Chondrocyte (in vitro differentiated cells): ENCODE results near the gene CRYL1. TPM values are rescaled to one million over a fixed set of nuclear protein-coding genes. Genes with fewer than 3 reads are reported as not detected.

Source experiments
- DNase-seq: peaks from one replicate; pipeline ENCODE4 v3.0.0; 2021; ENCODE audit warnings: mixed read lengths, low spot score
- H3K27ac Mint-ChIP-seq: one replicate; pipeline ENCODE4 v1.8.0; 2021; ENCODE audit warnings: mild to moderate bottlenecking, moderate library complexity, mixed read lengths; ENCODE audit not compliant: unreplicated experiment
- H3K27me3 Mint-ChIP-seq: 2 replicates; pipeline ENCODE4 v1.8.0; 2021; ENCODE audit warnings: low read depth, mixed read lengths
- H3K36me3 Mint-ChIP-seq: 2 replicates; pipeline ENCODE4 v1.8.0; 2021; ENCODE audit warnings: low read depth, mixed read lengths
- H3K4me1 Mint-ChIP-seq: 2 replicates; pipeline ENCODE4 v1.8.0; 2021; ENCODE audit warnings: low read depth, mild to moderate bottlenecking, mixed read lengths
- H3K4me3 Mint-ChIP-seq: one replicate; pipeline ENCODE4 v1.8.0; 2021; ENCODE audit warnings: mild to moderate bottlenecking, moderate library complexity, mixed read lengths; ENCODE audit not compliant: unreplicated experiment
- H3K9me3 Mint-ChIP-seq: 2 replicates; pipeline ENCODE4 v1.8.0; 2021; ENCODE audit warnings: low read depth, mixed read lengths
- CTCF ChIP-seq: fragments of 200-600 bp; sonication (generic); IDR thresholded peaks from 2 replicates; pipeline ENCODE4 v1.5.0; 2021; ENCODE audit warnings: antibody characterized with exemption, mild to moderate bottlenecking, moderate library complexity
- total RNA-seq: library from RNA; stranded (reverse); gene quantifications from 3 replicates; pipeline ENCODE4 v1.2.1, GENCODE V29; 2021

The CRYL1 gene
- total RNA-seq, 1 donor from 2014 or later: 17.0 TPM

DNA sequence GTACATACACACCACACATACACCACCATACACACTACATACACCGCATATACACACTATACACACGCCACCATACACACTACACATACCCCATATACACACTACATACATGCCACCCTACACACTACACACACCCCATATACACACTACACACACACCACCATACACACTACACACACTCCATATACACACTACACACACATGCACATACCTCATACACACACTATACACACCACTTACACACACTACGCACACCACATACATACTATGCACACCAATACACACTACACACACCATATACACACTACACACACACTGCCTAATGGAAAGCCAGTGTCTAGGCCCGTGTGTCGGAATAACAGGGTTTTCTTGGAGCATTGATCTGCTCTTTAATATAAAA is 27.5 kb downstream of the CRYL1 start:
- Mint-ChIP-seq H3K36me3 (peaks cover 2% of the 10 kb centered on the region), H3K9me3 (peaks cover 7% of the 10 kb centered on the region), H3K4me1 (peaks cover 15% of the 10 kb centered on the region), H3K27me3 (no peaks in the 10 kb centered on the region), H3K4me3 (no peak overlapping the region), H3K27ac (no peak overlapping the region)
- DNase-seq: no peak
- TF ChIP-seq CTCF: no peak

DNA sequence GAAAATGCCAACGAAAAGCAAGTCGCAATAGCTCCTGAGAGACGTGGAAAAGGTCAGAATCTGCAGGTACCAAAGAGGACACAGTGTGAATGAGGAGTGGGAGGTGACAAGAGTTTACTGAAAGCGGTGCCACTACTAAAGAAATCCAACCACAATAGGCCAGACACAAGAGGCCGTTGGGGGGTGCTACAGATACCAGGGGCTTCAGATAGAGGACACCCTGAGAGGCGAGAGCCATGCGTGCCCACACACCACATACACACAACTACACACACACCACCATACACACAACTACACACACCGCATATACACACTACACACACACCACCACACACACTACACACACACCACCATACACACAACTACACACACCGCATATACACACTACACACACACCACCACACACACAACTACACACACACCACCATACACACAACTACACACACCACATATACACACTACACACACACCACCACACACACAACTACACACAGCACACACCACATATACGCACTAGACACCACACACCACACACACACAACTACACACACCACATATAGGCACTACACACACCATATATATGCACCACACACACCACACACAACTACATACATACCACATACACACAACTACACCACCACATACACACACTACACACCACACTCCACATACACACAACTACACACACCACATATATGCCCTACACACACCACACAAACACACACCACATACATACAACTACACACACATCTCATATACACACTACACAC is 28.5 kb downstream of the CRYL1 start:
- no peak overlapping the region for H3K27ac Mint-ChIP-seq
- no peak for DNase-seq
- H3K4me3 Mint-ChIP-seq: no peak overlapping the region
- peaks cover 15% of the 10 kb centered on the region for H3K4me1 Mint-ChIP-seq
- TF ChIP-seq CTCF: no peak
- no peaks in the 10 kb centered on the region for H3K27me3 Mint-ChIP-seq
- peaks cover 7% of the 10 kb centered on the region for H3K9me3 Mint-ChIP-seq
- H3K36me3 Mint-ChIP-seq: peaks cover 2% of the 10 kb centered on the region

GRCh38 chr13:20495087-20496023 is 30.3 kb downstream of the CRYL1 start:
- peak overlapping the region; percentile 48 for H3K4me3 Mint-ChIP-seq

DNA sequence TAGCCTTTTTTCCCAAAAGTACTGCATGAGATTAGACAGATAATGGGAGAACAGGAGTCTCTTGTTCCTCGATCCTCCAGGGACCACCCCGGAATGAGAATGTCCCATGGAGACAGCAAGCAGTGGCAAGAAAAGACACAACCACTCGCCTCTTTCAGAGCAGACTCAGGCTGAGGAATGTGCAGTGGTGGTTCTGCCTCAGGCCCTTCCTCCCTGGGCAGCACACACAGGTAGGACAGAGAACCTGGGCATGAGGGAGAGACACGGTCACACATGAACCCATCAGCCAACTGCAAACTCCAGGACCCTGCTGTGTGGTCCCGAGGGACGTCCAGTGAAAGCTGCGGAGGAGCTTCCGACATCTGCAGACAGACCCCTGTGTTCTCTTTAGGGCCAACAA is 31.0 kb downstream of the CRYL1 start:
- no peak for DNase-seq
- no peak for TF ChIP-seq CTCF
- Mint-ChIP-seq H3K4me3 (no peak overlapping the region), H3K4me1 (peaks cover 11% of the 10 kb centered on the region), H3K9me3 (no peaks in the 10 kb centered on the region), H3K36me3 (no peaks in the 10 kb centered on the region), H3K27me3 (no peaks in the 10 kb centered on the region), H3K27ac (no peak overlapping the region)

More at GRCh38 chr13:20495087-20496023, 30.3 kb downstream of the CRYL1 start:
- TF ChIP-seq CTCF: peak; percentile 98
- H3K27me3 Mint-ChIP-seq: no peaks in the 10 kb centered on the region
- peaks cover 5% of the 10 kb centered on the region for H3K9me3 Mint-ChIP-seq
- no peaks in the 10 kb centered on the region for H3K36me3 Mint-ChIP-seq
- peaks cover 15% of the 10 kb centered on the region for H3K4me1 Mint-ChIP-seq
- no peak for DNase-seq
- H3K27ac Mint-ChIP-seq: peak overlapping the region; percentile 69

GRCh38 chr13:20492641-20493040 is 33.0 kb downstream of the CRYL1 start:
- H3K27ac Mint-ChIP-seq: no peak overlapping the region
- H3K27me3 Mint-ChIP-seq: no peaks in the 10 kb centered on the region
- TF ChIP-seq CTCF: peak; percentile 74
- H3K4me1 Mint-ChIP-seq: peaks cover 11% of the 10 kb centered on the region
- DNase-seq: no peak
- no peaks in the 10 kb centered on the region for H3K9me3 Mint-ChIP-seq
- no peaks in the 10 kb centered on the region for H3K36me3 Mint-ChIP-seq
- no peak overlapping the region for H3K4me3 Mint-ChIP-seq
